HK-2 (cell line): ENCODE data around the gene TMEM164.

Experiments
- DNase-seq: peaks from one replicate; pipeline ENCODE4 v3.0.0-alpha.2; 2018; ENCODE audit not compliant: unreplicated experiment

Gene TMEM164

DNA sequence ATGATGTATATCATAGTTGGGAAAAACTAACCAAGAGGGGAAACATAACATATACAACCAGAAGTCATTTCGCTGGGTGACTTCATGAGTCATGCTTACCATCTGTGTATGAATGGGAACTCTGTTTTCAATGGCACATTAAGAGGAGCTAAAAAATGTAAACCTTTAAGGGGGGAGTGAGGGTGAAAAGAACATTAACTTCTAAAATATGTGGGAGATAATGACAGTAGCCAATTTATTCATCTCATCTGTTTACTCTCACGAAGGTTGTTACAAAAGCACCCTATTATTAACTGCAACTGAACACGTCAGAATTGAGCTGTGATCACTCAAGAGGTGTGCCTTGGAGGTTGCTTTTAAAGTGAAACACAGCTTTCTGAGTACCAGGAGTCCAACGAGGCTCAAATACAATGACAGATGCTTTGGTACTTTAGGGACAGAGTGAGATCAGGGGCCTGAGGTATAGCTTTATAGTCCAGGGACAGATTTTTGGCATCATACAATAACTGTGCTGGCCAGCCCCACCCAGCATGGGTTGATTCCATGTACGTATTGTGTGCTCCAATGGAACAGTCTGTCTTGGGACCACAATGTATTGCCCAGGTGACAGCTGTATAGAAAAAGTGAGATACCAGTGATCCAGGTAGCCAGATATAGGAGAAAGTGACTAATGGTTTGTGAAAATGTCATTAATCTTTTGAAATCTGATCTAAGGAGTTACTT lies 207.7 kb downstream of the TMEM164 start:
- DNase-seq: no peak

DNA sequence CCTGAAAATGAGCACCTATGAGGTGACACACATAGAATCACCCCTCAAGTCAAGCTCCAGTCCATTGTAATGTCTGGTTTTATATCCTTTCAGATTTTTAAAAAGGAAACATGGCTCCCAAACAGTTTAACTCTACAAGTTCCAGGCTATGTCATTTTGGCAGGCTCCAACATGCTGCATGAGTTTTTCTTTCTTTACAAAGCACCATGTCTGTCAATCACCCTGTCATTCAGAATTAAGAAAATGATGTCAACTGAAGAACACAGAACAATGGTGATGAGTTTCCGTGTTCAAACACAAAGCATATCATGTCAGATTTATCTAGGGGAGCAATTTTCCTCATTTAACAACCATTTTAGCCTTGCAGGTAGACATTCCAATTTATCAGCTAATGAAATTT lies 208.4 kb downstream of the TMEM164 start:
- no peak for DNase-seq

DNA sequence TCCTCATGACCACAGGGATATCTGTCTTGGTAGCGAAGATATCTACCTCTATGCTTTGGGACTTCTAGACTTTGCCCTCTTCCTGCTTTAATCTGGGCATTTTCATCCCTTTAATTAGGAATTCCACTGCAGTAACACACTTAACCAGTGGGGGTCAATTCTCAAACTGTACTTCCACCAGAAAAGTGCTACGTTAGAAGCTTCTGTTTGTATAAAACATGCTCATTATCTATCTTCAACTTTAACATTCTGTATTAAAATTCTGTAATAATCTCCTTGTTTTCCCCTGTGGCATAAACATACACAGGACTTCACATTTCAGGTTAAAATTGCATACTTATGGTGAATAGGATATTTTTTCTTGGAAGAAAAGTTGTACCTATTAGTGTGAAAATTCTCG lies 209.4 kb downstream of the TMEM164 start:
- no peak for DNase-seq

DNA sequence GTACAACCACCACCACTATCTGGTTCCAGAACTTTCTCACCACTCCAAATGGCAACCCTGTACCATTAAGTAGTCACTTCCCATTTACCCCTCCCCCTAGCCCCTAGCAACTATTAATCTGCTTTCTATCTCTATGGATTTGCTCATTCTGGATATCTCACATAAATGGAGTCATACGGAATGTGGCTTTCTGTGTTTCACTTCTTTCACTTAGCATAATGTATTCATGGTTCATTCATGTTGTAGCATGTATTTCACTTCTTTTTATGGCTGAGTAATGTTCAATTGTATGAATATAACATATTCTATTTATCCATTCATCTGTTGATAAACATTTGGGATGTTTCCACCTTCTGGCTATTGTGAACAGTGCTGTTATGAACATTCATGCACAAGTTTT lies 210.3 kb downstream of the TMEM164 start:
- DNase-seq: no peak

DNA sequence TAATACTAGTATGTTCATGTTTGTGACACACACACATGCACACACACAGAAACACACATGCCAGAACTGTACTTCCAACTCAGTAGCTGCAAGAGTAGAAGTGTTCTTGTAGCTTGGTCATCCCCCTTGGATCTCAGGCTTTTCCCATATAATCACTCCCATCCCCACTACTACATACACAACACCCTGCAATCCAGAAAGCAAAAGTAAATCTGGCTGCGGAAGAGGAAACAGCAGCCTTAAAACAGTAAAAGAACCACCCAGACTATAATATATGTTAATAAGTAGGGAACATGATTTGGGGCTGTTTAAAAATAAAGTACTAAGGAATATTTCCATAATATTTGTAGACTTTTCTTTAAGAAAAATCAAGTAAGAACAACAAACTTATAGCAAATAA lies 211.8 kb downstream of the TMEM164 start:
- no peak for DNase-seq

DNA sequence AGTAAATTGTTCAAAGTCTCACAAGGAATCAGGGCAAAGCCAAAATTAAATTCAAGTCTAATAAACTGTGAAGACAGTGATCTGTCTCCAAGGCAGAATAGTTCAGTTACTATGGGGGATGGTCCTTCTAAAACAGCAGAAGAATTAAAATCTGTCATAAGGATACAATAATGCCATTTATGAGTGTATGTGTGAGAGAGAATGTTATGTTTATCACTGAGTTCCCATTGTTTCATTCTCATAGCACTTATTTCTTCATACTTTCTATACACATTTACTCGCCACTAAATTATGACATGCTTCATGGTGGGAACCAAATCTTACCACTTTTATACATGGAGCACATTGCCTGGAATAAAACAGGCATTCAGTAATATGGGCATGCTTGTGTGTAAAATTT lies 212.5 kb downstream of the TMEM164 start:
- DNase-seq: no peak

DNA sequence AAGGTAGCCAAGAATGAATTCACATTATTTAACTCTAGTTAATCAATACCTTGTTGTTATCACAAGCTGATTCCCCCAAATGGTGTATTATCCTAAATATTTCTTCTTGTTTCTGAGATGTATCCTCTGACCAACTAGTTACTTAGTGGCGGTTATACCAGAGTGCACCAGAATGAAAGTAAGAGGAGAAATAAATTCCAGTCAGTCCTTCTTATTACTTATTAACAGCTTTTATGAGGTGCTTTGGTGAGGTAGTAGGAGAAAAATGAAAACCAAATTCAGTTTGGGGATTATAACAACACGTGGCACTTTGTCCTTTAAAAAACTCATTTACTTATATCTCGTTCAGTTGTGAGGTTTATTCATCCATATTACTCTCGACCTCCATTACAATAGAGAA lies 213.1 kb downstream of the TMEM164 start:
- DNase-seq: no peak

DNA sequence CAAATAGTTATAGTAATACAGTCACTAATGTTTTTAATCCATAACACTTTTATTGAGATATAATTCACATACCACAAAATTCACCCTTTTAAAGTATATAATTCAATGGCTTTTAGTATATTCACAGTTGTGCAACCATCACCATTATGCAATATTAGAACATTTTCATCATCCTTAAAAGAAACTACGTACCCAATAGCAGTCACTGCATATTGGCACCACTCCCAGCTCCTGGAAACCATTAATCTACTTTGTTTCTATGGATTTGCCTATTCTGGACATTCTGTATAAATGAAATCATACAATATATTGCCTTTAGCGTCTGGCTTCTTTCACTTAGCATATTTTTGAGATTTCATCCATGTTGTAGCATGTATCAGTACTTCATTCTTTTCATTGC lies 215.7 kb downstream of the TMEM164 start:
- DNase-seq: no peak

DNA sequence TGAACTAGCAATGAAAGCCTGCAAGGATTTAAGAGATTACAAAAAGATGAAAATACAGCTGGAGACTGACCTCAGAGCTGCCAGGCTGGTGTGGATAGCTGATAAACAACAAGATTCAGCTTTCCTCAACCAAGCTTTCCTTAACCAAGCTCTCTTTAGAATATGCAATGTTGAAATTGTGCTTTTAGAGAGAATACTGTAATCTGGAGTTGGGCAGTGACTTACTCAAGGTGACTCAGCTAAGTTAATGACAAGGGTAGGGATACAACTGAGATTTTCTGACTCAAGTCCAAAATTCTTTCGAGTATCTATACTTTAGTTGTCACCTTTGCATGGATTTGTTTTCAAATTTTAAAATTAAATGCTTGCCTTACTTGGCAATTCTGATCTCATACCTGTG lies 217.0 kb downstream of the TMEM164 start:
- DNase-seq: no peak

DNA sequence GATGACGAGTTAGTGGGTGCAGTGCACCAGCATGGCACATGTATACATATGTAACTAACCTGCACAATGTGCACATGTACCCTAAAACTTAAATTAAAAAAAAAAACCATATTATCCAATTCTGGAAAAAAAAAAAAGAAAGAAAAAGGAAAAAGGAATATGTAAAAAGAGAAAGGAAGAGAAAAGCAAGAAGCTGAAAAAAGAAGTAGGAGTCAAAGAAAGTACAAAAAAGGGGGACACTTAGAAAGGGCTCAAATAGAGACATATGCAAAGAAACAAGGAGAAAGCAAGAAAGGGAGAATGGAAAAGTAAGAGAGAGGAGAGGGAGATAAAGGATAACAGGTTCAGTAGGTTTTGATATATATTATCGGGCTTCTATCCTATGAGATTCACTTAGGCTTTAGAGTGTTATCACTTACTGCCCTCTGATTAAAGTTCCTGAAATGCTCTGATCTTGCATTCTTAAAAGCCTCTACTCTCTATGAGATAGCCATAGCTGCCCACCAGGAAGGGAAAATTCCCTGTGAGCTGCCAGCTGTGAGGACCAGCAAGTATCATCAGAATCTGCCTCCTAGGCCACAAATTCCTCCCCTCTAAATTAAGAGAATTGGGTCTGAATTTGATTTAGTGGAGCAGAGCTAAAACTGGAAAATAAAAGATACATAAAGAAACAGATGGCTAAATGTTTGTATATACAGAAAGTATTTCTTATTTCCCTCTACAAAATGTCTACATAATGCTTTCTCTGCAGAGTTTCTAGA lies 219.8 kb downstream of the TMEM164 start:
- DNase-seq: no peak

DNA sequence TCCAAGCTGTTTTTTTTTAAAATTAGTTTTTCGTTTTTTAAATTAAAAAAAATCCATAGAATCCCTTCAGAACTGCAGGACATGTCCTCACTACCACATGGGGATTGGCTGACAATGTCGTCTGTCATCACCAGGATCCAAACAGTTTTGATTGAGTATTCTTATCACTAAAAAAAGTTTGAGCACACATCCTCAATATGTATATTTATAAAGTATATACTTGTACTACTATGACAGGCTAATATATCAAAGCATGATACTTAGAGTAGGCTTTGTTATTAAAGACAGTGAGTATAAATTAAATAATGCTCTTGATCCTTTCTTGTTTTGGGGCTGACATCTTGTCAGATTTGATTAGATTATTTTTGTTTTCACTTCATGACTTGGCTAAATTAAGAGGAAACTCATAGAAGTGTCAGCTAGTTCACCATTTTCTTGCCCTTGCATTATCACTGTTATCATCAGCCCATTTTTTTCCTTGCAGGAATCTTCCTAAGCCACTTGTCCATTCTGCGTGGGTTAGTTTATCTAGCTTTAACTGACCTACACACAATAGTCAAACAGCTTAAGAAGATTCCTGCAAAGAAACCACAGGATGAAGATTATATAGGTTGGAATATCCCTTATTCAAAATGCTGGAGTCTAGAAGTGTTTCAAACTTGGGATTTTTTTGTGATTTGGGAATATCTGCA lies 222.2 kb downstream of the TMEM164 start:
- no peak for DNase-seq

DNA sequence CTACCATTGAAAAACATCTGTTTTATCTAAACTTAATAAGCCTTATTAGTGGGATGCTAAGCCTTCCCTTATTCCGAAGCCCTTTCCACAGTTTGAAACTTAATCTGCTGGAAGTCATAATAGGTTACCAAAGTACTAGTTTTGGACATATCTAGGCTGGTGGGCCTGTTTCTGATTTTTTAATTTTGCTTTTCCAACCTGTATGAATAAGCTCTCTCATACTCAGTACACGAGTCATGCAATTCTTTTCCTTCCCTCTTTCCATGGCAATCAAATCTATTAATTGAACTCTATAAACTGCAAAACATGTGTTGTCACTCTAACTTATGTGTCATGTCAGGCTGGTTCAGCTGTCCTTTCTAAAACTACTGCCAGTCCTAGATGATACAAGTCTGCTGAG lies 224.0 kb downstream of the TMEM164 start:
- no peak for DNase-seq
